ENCODE data around the gene POLG2. TPM values are rescaled to one million over a fixed set of nuclear protein-coding genes. Genes with fewer than 3 reads are reported as not detected.
"Not testable (repeated sequence)": the region's sequence is repeated elsewhere in the genome, so short reads cannot be mapped to it uniquely, and the experiment has no call there.

The POLG2 gene
- total RNA-seq, 1 donor from 2014 or later: 10.8 TPM

- Histone ChIP-seq H3K27me3 (ENCODE audit: control insufficient read depth, insufficient read depth, low read length) (no peaks in the 10 kb centered on the region), H3K36me3 (ENCODE audit: control insufficient read depth, insufficient read depth, low read length) (no peaks in the 10 kb centered on the region), H3K4me3 (ENCODE audit: low read depth, low read length) (no peak overlapping the region)
- no peak for TF ChIP-seq CTCF (IDR thresholded peaks at IDR 0.05; ENCODE audit: insufficient read depth, low read length, severe bottlenecking)
- no peak for FAIRE-seq
- no peak for DNase-seq (ENCODE audit: low read depth)
Measured at GRCh38 chr17:64472564-64472963, 24.3 kb downstream of the POLG2 start.

- no peak for FAIRE-seq
- DNase-seq (ENCODE audit: low read depth): no peak
- H3K4me3 ChIP-seq (ENCODE audit: low read depth, low read length): no peak overlapping the region
Measured at GRCh38 chr17:64471440-64471839, 25.4 kb downstream of the POLG2 start.

GRCh38 chr17:64470625-64471024 lies 26.2 kb downstream of the POLG2 start:
- TF ChIP-seq CTCF (IDR thresholded peaks at IDR 0.05; ENCODE audit: insufficient read depth, low read length, severe bottlenecking): no peak
- Histone ChIP-seq H3K36me3 (ENCODE audit: control insufficient read depth, insufficient read depth, low read length) (no peaks in the 10 kb centered on the region), H3K27me3 (ENCODE audit: control insufficient read depth, insufficient read depth, low read length) (no peaks in the 10 kb centered on the region), H3K4me3 (ENCODE audit: low read depth, low read length) (no peak overlapping the region)
- FAIRE-seq (no peak), DNase-seq (ENCODE audit: low read depth) (no peak)

More at GRCh38 chr17:64471440-64471839, 25.4 kb downstream of the POLG2 start:
- no peaks in the 10 kb centered on the region for H3K36me3 ChIP-seq (ENCODE audit: control insufficient read depth, insufficient read depth, low read length)
- TF ChIP-seq CTCF (IDR thresholded peaks at IDR 0.05; ENCODE audit: insufficient read depth, low read length, severe bottlenecking): no peak
- H3K27me3 ChIP-seq (ENCODE audit: control insufficient read depth, insufficient read depth, low read length): no peaks in the 10 kb centered on the region

- not testable (repeated sequence) for H3K4me3 ChIP-seq (ENCODE audit: low read depth, low read length); H3K27me3 ChIP-seq (ENCODE audit: control insufficient read depth, insufficient read depth, low read length); H3K36me3 ChIP-seq (ENCODE audit: control insufficient read depth, insufficient read depth, low read length); FAIRE-seq; DNase-seq (ENCODE audit: low read depth)
Measured at GRCh38 chr17:64466834-64467233, 30.0 kb downstream of the POLG2 start.

- FAIRE-seq: no peak
Measured at GRCh38 chr17:64466019-64466735, 30.7 kb downstream of the POLG2 start.

GRCh38 chr17:64461788-64462187 lies 35.1 kb downstream of the POLG2 start:
- no peak for FAIRE-seq
- H3K4me3 ChIP-seq (ENCODE audit: low read depth, low read length): no peak overlapping the region
- no peak for DNase-seq (ENCODE audit: low read depth)
- no peaks in the 10 kb centered on the region for H3K27me3 ChIP-seq (ENCODE audit: control insufficient read depth, insufficient read depth, low read length)
- no peaks in the 10 kb centered on the region for H3K36me3 ChIP-seq (ENCODE audit: control insufficient read depth, insufficient read depth, low read length)
- no peak for TF ChIP-seq CTCF (IDR thresholded peaks at IDR 0.05; ENCODE audit: insufficient read depth, low read length, severe bottlenecking)

More at GRCh38 chr17:64466019-64466735, 30.7 kb downstream of the POLG2 start:
- no peaks in the 10 kb centered on the region for H3K36me3 ChIP-seq (ENCODE audit: control insufficient read depth, insufficient read depth, low read length)
- no peaks in the 10 kb centered on the region for H3K27me3 ChIP-seq (ENCODE audit: control insufficient read depth, insufficient read depth, low read length)
- no peak for TF ChIP-seq CTCF (IDR thresholded peaks at IDR 0.05; ENCODE audit: insufficient read depth, low read length, severe bottlenecking)
- DNase-seq (ENCODE audit: low read depth): no peak
- H3K4me3 ChIP-seq (ENCODE audit: low read depth, low read length): no peak overlapping the region
